ENCODE results near the gene PHF2.
A peak's percentile ranks its signal among the peaks of the same experiment; 100 is the strongest.

PHF2 gene

GRCh38 chr9:93678199-93679019, 102.0 kb downstream of the PHF2 start:
- DNase-seq (ENCODE audit: low spot score), result peak; percentile 12

GRCh38 chr9:93679536-93680442, 103.4 kb downstream of the PHF2 start:
- DNase-seq (ENCODE audit: low spot score), result peak; percentile 22

- DNase-seq (ENCODE audit: low spot score), result peak; percentile 33
These were observed 104.3 kb downstream of the PHF2 start for GRCh38 chr9:93680443-93681268.

- DNase-seq (ENCODE audit: low spot score), result peak; percentile 19
These were observed 105.1 kb downstream of the PHF2 start for GRCh38 chr9:93681269-93682154.

- DNase-seq (ENCODE audit: low spot score), result peak; percentile 83
These were observed 106.0 kb downstream of the PHF2 start for GRCh38 chr9:93682155-93682968.

GRCh38 chr9:93683331-93684134, 107.1 kb downstream of the PHF2 start:
- DNase-seq (ENCODE audit: low spot score), result peak; percentile 12

- DNase-seq (ENCODE audit: low spot score), result peak; percentile 15
These were observed 107.9 kb downstream of the PHF2 start for GRCh38 chr9:93684161-93684765.

- peak; percentile 56 for DNase-seq (ENCODE audit: low spot score)
These were observed 108.6 kb downstream of the PHF2 start for GRCh38 chr9:93684806-93685543.

- peak; percentile 8 for DNase-seq (ENCODE audit: low spot score)
These were observed 109.9 kb downstream of the PHF2 start for GRCh38 chr9:93686127-93686879.

GRCh38 chr9:93686880-93687236, 110.5 kb downstream of the PHF2 start:
- no peak for DNase-seq (ENCODE audit: low spot score)

GRCh38 chr9:93690618-93691017, 114.2 kb downstream of the PHF2 start:
- no peak for DNase-seq (ENCODE audit: low spot score)

GRCh38 chr9:93693129-93693528, 116.7 kb downstream of the PHF2 start:
- DNase-seq (ENCODE audit: low spot score), result no peak

GRCh38 chr9:93697352-93698139, 121.2 kb downstream of the PHF2 start:
- peak; percentile 13 for DNase-seq (ENCODE audit: low spot score)

- peak; percentile 11 for DNase-seq (ENCODE audit: low spot score)
These were observed 121.9 kb downstream of the PHF2 start for GRCh38 chr9:93698140-93698908.

GRCh38 chr9:93699650-93700049, 123.3 kb downstream of the PHF2 start:
- no peak for DNase-seq (ENCODE audit: low spot score)

All from D341Med (cell line).